ENCODE data around the gene ZNF107. TPM values are rescaled to one million over a fixed set of nuclear protein-coding genes. Genes with fewer than 3 reads are reported as not detected.

The ZNF107 gene
- total and polyA plus RNA-seq, 2 donors (not counting 1 experiment from before 2014, with no cell fraction given) = 22.0 to 70.7 TPM

- WGBS (ENCODE audit: insufficient coverage) = 94% methylated on average over 2 of the region's 3 CpGs
- no peaks in the 10 kb centered on the region for H3K79me2 ChIP-seq (ENCODE audit: control insufficient read depth, insufficient read depth, low read length)
Measured at GRCh38 chr7:64758151-64758550, 92.2 kb downstream of the ZNF107 start.

More at GRCh38 chr7:64758151-64758550, 92.2 kb downstream of the ZNF107 start:
- no peak for TF ChIP-seq EZH2 (IDR thresholded peaks at IDR 0.05; ENCODE audit: borderline replicate concordance, insufficient read depth, low read depth, low read length, poor library complexity, severe bottlenecking)
- TF ChIP-seq, protein P1, sequence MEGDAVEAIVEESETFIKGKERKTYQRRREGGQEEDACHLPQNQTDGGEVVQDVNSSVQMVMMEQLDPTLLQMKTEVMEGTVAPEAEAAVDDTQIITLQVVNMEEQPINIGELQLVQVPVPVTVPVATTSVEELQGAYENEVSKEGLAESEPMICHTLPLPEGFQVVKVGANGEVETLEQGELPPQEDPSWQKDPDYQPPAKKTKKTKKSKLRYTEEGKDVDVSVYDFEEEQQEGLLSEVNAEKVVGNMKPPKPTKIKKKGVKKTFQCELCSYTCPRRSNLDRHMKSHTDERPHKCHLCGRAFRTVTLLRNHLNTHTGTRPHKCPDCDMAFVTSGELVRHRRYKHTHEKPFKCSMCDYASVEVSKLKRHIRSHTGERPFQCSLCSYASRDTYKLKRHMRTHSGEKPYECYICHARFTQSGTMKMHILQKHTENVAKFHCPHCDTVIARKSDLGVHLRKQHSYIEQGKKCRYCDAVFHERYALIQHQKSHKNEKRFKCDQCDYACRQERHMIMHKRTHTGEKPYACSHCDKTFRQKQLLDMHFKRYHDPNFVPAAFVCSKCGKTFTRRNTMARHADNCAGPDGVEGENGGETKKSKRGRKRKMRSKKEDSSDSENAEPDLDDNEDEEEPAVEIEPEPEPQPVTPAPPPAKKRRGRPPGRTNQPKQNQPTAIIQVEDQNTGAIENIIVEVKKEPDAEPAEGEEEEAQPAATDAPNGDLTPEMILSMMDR (IDR thresholded peaks at IDR 0.05) = no peak
- CTCF ChIA-PET = no interaction called here
- no peaks in the 10 kb centered on the region for H3K4me1 Mint-ChIP-seq
- Histone ChIP-seq H3K36me3 (replicated peaks in 1 of 2; ENCODE audit: control extremely low read depth in 1 of 2, control insufficient read depth in 1 of 2, extremely low read depth in 1 of 2, insufficient read depth in 2 of 2, low read length in 1 of 2) (no peaks in the 10 kb centered on the region), H3K4me2 (replicated peaks; ENCODE audit: low read depth, low read length, poor library complexity, severe bottlenecking) (no peak overlapping the region), H3K9ac (ENCODE audit: low read length) (no peak overlapping the region), H3K4me3 (ENCODE audit: control extremely low read depth in 1 of 5, extremely low read depth in 1 of 5, insufficient read depth in 1 of 5, low read depth in 2 of 5, low read length in 4 of 5) (no peak overlapping the region), H3K4me1 (ENCODE audit: control insufficient read depth in 2 of 2, insufficient read depth in 2 of 2, low read length in 2 of 2) (no peaks in the 10 kb centered on the region), H3K27me3 (replicated peaks in 1 of 4; ENCODE audit: control extremely low read depth in 1 of 4, control insufficient read depth in 3 of 4, insufficient read depth in 4 of 4, low read length in 3 of 4) (peaks cover 0 to 3% (median 0%) of the 10 kb centered on the region in 4 experiments), H2AFZ (ENCODE audit: insufficient read depth, low read depth, low read length, poor library complexity, severe bottlenecking) (no peak overlapping the region), H3K27ac (ENCODE audit: low read length in 2 of 2) (no peak overlapping the region), H4K20me1 (ENCODE audit: control insufficient read depth, insufficient read depth, low read length, poor library complexity, severe bottlenecking) (no peaks in the 10 kb centered on the region), H3K9me3 (ENCODE audit: control extremely low read depth in 1 of 3, control insufficient read depth in 2 of 3, insufficient read depth in 1 of 3, low read length in 2 of 3) (no peaks in the 10 kb centered on the region)
- no peak overlapping the region for H3K27ac Mint-ChIP-seq
- POLR2A ChIA-PET = no interaction called here
- no peak for DNase-seq
- ATAC-seq (ENCODE audit: low read depth) = no peak
- intact Hi-C loops (cut with micrococcal nuclease) = no loop called here
- no peak overlapping the region for H3K4me3 Mint-ChIP-seq
- H3K27me3 Mint-ChIP-seq = no peaks in the 10 kb centered on the region
- peaks cover 3% of the 10 kb centered on the region for H3K9me3 Mint-ChIP-seq (ENCODE audit: insufficient read depth)

Small RNA genes lying within 50 kb of the gene (small RNA-seq; reads per million reads assigned to genes)
- gene MIR6839 (ENCODE audit: insufficient read length, low read depth, low replicate concordance) = not detected

Other genes with a start within 250 kb of the ZNF107 start
- gene ZNF680, start 103.1 kb upstream of the ZNF107 start, total RNA-seq = 27.3 and 27.8 TPM in 2 replicates
- gene ZNF680, start 103.1 kb upstream of the ZNF107 start, polyA plus RNA-seq = 2.5 and 2.7 TPM in 2 replicates
- gene ZNF138, start 128.3 kb downstream of the ZNF107 start, total RNA-seq = 23.0 and 26.6 TPM in 2 replicates
- gene ZNF138, start 128.3 kb downstream of the ZNF107 start, polyA plus RNA-seq = 10.1 and 10.7 TPM in 2 replicates
- gene ZNF273, start 237.1 kb downstream of the ZNF107 start, total RNA-seq = 12.6 and 12.7 TPM in 2 replicates
- gene ZNF273, start 237.1 kb downstream of the ZNF107 start, polyA plus RNA-seq = 3.8 and 7.6 TPM in 2 replicates

Data from B cell (primary cell).